Astrocyte of the cerebellum (primary cell): ENCODE data around the gene FBXL17.

Source experiments
- DNase-seq: peaks from one replicate; pipeline ENCODE4 v3.0.0-alpha.2; 2011; ENCODE audit warnings: low read depth
- H3K4me3 ChIP-seq: 2 replicates; pipeline ENCODE4 v1.5.1; 2011; ENCODE audit warnings: mild to moderate bottlenecking, low read depth, low read length, moderate library complexity
- CTCF ChIP-seq: IDR thresholded peaks from 2 replicates; pipeline ENCODE4 v1.5.1; 2012; ENCODE audit warnings: low read length, low read depth, moderate library complexity, mild to moderate bottlenecking; ENCODE audit errors: missing control alignments
- in situ Hi-C: cut with HindIII; loops from 2 replicates; pipeline ENCODE4 v1.10.0; 2017; ENCODE audit warnings: low sequenced_read_pairs

Gene FBXL17

GRCh38 chr5:107945061-107945460, 436.8 kb downstream of the FBXL17 start:
- DNase-seq, result no peak
- in situ Hi-C loops, result no loop called here
- no peak for TF ChIP-seq CTCF
- H3K4me3 ChIP-seq, result no peak overlapping the region

- in situ Hi-C loops, result no loop called here
- H3K4me3 ChIP-seq, result no peak overlapping the region
- DNase-seq, result no peak
- no peak for TF ChIP-seq CTCF
These were observed 438.0 kb downstream of the FBXL17 start for GRCh38 chr5:107943923-107944322.

- in situ Hi-C loops, result no loop called here
- TF ChIP-seq CTCF, result no peak
- no peak overlapping the region for H3K4me3 ChIP-seq
- no peak for DNase-seq
These were observed 440.9 kb downstream of the FBXL17 start for GRCh38 chr5:107941036-107941435.

- no peak for TF ChIP-seq CTCF
- in situ Hi-C loops, result no loop called here
- H3K4me3 ChIP-seq, result no peak overlapping the region
- no peak for DNase-seq
These were observed 444.1 kb downstream of the FBXL17 start for GRCh38 chr5:107937651-107938355.

GRCh38 chr5:107937204-107937603, 444.7 kb downstream of the FBXL17 start:
- DNase-seq, result no peak
- no peak for TF ChIP-seq CTCF
- no peak overlapping the region for H3K4me3 ChIP-seq

GRCh38 chr5:107936515-107936914, 445.4 kb downstream of the FBXL17 start:
- TF ChIP-seq CTCF, result no peak
- in situ Hi-C loops, result no loop called here
- no peak overlapping the region for H3K4me3 ChIP-seq
- DNase-seq, result no peak

More at GRCh38 chr5:107937204-107937603, 444.7 kb downstream of the FBXL17 start:
- in situ Hi-C loops, result no loop called here
